ENCODE measurements around the gene TNRC6C.
A peak's percentile ranks its signal among the peaks of the same experiment; 100 is the strongest.

- TF ChIP-seq CTCF (IDR thresholded peaks at IDR 0.05) (peak; percentile 68 to 91 (median 80)), POLR2A (IDR thresholded peaks at IDR 0.05) (no peak)
Measured at GRCh38 chr17:78013683-78014467, 55.4 kb downstream of the TNRC6C start.
